ENCODE results near the gene CDKAL1.

Gene CDKAL1

DNA sequence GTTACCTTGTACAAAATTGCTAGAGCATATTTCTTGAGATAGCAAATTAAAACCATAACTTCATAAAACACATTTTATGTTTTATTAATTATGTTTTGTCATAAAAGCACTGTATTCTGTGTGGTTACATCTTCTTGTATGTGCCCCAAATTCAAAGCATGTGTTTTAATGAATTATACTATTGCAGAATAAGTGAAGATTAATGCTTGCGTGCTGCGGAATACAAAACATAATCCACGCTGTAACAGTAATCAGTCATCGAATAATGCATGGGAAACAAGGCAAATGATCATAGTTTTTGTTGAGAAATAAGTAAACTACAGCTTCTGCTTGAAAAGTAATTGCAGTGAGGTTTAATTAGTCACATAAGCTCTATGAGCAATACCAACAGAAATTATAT lies 600.1 kb downstream of the CDKAL1 start:
- Mint-ChIP-seq H3K4me1 (ENCODE audit: low read depth) (no peaks in the 10 kb centered on the region), H3K27me3 (no peaks in the 10 kb centered on the region), H3K9me3 (no peaks in the 10 kb centered on the region), H3K4me3 (no peak overlapping the region), H3K27ac (no peak overlapping the region), H3K36me3 (ENCODE audit: low read depth) (no peaks in the 10 kb centered on the region)
- intact Hi-C loops (cut with micrococcal nuclease): no loop called here

DNA sequence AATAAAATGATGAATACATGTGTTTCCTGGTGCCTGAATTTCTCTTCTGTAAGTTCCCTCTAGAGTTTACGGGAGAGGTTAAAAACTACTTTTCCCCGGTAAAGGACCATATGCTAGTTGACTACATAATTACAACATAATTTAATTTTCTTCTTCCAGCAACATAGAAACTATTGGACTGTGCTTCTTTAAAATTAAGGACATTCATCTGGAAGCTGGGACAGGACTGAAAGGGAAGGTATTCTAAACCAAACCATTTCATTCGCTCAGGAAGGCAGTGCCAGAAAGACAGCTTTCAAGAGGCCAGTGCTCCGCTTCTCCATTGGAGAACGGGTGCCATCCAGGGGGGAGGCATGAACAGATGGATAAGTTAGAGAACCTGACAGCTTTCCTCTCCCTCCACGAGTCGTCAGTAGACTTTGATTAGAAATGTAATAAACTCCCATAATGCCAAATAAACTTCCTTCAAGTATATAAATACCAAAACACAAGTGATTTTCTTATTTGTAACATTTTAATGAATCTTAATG lies 601.3 kb downstream of the CDKAL1 start:
- H3K9me3 Mint-ChIP-seq: no peaks in the 10 kb centered on the region
- no peak overlapping the region for H3K4me3 Mint-ChIP-seq
- intact Hi-C loops (cut with micrococcal nuclease): no loop called here
- no peaks in the 10 kb centered on the region for H3K4me1 Mint-ChIP-seq (ENCODE audit: low read depth)
- H3K36me3 Mint-ChIP-seq (ENCODE audit: low read depth): peaks cover 2% of the 10 kb centered on the region
- no peak overlapping the region for H3K27ac Mint-ChIP-seq
- no peaks in the 10 kb centered on the region for H3K27me3 Mint-ChIP-seq

DNA sequence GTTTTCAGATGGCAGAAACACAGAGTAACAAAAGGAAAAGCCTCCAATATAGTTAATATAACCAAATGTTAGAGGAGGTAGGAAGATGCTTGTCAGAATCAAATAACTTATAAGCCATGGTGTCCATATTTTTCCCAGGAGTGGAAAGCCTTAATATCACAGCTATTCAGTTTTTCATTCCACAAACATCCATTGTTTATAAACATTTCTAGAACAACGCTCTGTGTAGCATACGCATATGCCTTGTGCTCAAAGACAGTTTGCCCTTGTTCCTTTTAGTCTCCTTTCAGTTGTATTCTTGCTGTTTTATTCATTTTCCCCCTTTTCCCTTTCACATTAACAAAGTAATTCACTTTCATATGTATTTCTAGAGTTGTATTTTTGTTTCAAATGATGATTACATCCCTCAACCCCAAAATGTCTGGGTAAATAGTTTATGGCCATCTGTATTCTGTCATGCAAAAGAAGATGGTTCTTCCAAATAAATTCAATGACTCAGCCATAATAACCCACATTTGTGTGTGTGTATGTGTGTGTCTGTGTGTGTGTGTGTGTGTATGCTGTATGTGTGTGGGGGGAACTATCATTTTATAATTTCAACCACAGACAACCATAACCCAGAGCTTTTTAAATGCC lies 603.6 kb downstream of the CDKAL1 start:
- no peaks in the 10 kb centered on the region for H3K4me1 Mint-ChIP-seq (ENCODE audit: low read depth)
- no peak overlapping the region for H3K4me3 Mint-ChIP-seq
- no peaks in the 10 kb centered on the region for H3K9me3 Mint-ChIP-seq
- intact Hi-C loops (cut with micrococcal nuclease): no loop called here
- H3K36me3 Mint-ChIP-seq (ENCODE audit: low read depth): peaks cover 7% of the 10 kb centered on the region
- no peaks in the 10 kb centered on the region for H3K27me3 Mint-ChIP-seq
- no peak overlapping the region for H3K27ac Mint-ChIP-seq

DNA sequence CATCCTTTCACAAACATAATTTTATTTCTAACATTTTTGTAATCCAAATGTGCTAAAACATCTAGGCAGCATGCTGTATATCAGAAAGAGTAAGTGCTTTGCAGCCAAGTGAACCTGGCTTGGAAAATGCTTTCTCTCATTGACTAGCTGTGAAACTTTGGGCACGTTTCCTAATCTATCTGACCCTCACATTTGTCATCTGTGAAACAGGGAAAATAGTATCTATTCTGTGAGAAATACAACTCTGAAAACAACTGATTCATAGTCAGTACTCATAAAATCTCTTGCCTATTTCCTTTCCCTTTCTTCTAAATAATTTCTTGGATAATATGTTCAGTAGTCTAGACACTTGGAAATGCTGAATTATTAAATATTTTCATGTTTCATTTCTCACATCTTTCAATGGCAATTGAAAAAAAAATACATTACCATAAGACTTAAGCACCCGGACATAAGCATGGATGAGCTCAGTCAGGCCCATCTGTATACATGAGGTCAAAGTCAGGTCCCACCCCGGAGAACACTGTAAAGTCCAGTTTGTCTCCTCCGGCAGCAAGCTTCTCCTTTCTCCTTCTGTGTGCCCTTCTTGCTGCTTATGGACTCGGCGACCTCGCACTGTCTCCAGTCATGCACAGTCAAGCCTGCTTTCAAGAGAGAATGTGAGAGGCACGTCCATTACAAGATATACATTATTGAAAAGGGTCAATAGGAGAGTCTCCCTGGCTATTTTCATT lies 604.2 kb downstream of the CDKAL1 start:
- Mint-ChIP-seq H3K4me1 (ENCODE audit: low read depth) (no peaks in the 10 kb centered on the region), H3K9me3 (no peaks in the 10 kb centered on the region), H3K27ac (no peak overlapping the region), H3K27me3 (no peaks in the 10 kb centered on the region), H3K4me3 (no peak overlapping the region), H3K36me3 (ENCODE audit: low read depth) (peaks cover 7% of the 10 kb centered on the region)
- intact Hi-C loops (cut with micrococcal nuclease): no loop called here

DNA sequence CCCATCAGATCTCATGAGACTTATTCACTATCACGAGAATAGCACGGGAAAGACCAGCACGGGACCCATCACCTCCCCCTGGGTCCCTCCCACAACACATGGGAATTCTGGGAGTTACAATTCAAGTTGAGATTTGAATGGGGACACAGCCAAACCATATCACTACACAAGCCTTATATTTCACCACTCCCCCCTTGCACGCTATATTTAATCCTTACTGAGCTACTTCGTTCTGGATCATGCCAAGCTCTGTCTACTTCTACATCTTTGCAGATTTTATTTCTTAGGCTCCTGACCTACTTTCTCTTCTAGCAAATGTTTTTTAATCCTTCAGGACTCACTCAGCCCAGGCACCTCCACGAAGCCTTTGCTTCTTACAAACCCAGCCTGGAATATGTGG lies 606.7 kb downstream of the CDKAL1 start:
- intact Hi-C loops (cut with micrococcal nuclease): no loop called here
- no peaks in the 10 kb centered on the region for H3K4me1 Mint-ChIP-seq (ENCODE audit: low read depth)
- no peaks in the 10 kb centered on the region for H3K27me3 Mint-ChIP-seq
- no peaks in the 10 kb centered on the region for H3K9me3 Mint-ChIP-seq
- H3K27ac Mint-ChIP-seq: no peak overlapping the region
- H3K4me3 Mint-ChIP-seq: no peak overlapping the region
- peaks cover 7% of the 10 kb centered on the region for H3K36me3 Mint-ChIP-seq (ENCODE audit: low read depth)

- Mint-ChIP-seq H3K36me3 (ENCODE audit: low read depth) (peaks cover 7% of the 10 kb centered on the region), H3K4me3 (no peak overlapping the region), H3K27me3 (no peaks in the 10 kb centered on the region), H3K9me3 (no peaks in the 10 kb centered on the region), H3K27ac (no peak overlapping the region), H3K4me1 (ENCODE audit: low read depth) (no peaks in the 10 kb centered on the region)
- intact Hi-C loops (cut with micrococcal nuclease): no loop called here
Observed at GRCh38 chr6:21141616-21142303, 607.5 kb downstream of the CDKAL1 start.

GRCh38 chr6:21142741-21143140 lies 608.5 kb downstream of the CDKAL1 start:
- Mint-ChIP-seq H3K27ac (no peak overlapping the region), H3K9me3 (no peaks in the 10 kb centered on the region), H3K4me3 (no peak overlapping the region), H3K27me3 (no peaks in the 10 kb centered on the region), H3K4me1 (ENCODE audit: low read depth) (no peaks in the 10 kb centered on the region), H3K36me3 (ENCODE audit: low read depth) (peaks cover 7% of the 10 kb centered on the region)
- intact Hi-C loops (cut with micrococcal nuclease): no loop called here

- intact Hi-C loops (cut with micrococcal nuclease): no loop called here
- no peak overlapping the region for H3K4me3 Mint-ChIP-seq
- no peaks in the 10 kb centered on the region for H3K27me3 Mint-ChIP-seq
- no peak overlapping the region for H3K27ac Mint-ChIP-seq
- no peaks in the 10 kb centered on the region for H3K9me3 Mint-ChIP-seq
- H3K4me1 Mint-ChIP-seq (ENCODE audit: low read depth): no peaks in the 10 kb centered on the region
- peaks cover 7% of the 10 kb centered on the region for H3K36me3 Mint-ChIP-seq (ENCODE audit: low read depth)
Observed at GRCh38 chr6:21143645-21144044, 609.4 kb downstream of the CDKAL1 start.

- Mint-ChIP-seq H3K27ac (no peak overlapping the region), H3K4me3 (no peak overlapping the region), H3K36me3 (ENCODE audit: low read depth) (peaks cover 7% of the 10 kb centered on the region), H3K9me3 (no peaks in the 10 kb centered on the region), H3K4me1 (ENCODE audit: low read depth) (no peaks in the 10 kb centered on the region), H3K27me3 (no peaks in the 10 kb centered on the region)
- intact Hi-C loops (cut with micrococcal nuclease): no loop called here
Observed at GRCh38 chr6:21144928-21145327, 610.7 kb downstream of the CDKAL1 start.

DNA sequence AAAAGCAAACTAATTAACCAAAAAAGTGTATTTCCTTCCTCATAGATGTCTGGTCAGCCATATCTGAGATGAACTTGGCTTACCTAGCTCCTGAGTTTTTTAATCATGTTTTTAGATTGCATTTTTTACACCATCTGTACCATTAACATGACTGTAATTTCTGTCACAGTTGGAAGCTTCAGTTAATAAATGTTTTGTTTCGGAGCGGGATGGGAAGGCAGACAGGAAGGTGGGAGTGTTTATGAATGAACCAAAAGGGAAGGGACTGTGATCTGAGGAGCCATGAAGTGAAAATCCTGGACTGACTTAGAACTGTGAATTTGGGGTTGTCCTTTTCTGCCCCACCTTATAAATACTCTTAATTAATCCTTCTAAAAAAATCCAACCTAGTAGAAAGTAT lies 613.7 kb downstream of the CDKAL1 start:
- Mint-ChIP-seq H3K4me1 (ENCODE audit: low read depth) (no peaks in the 10 kb centered on the region), H3K36me3 (ENCODE audit: low read depth) (no peaks in the 10 kb centered on the region), H3K4me3 (no peak overlapping the region), H3K9me3 (no peaks in the 10 kb centered on the region), H3K27me3 (no peaks in the 10 kb centered on the region), H3K27ac (no peak overlapping the region)
- intact Hi-C loops (cut with micrococcal nuclease): no loop called here

GRCh38 chr6:21149470-21149869 lies 615.2 kb downstream of the CDKAL1 start:
- Mint-ChIP-seq H3K4me3 (no peak overlapping the region), H3K9me3 (no peaks in the 10 kb centered on the region), H3K36me3 (ENCODE audit: low read depth) (no peaks in the 10 kb centered on the region), H3K27ac (no peak overlapping the region), H3K4me1 (ENCODE audit: low read depth) (no peaks in the 10 kb centered on the region), H3K27me3 (no peaks in the 10 kb centered on the region)
- intact Hi-C loops (cut with micrococcal nuclease): no loop called here

- intact Hi-C loops (cut with micrococcal nuclease): no loop called here
- no peaks in the 10 kb centered on the region for H3K36me3 Mint-ChIP-seq (ENCODE audit: low read depth)
- no peak overlapping the region for H3K4me3 Mint-ChIP-seq
- H3K9me3 Mint-ChIP-seq: no peaks in the 10 kb centered on the region
- no peak overlapping the region for H3K27ac Mint-ChIP-seq
- H3K4me1 Mint-ChIP-seq (ENCODE audit: low read depth): no peaks in the 10 kb centered on the region
- no peaks in the 10 kb centered on the region for H3K27me3 Mint-ChIP-seq
Observed at GRCh38 chr6:21150667-21151066, 616.4 kb downstream of the CDKAL1 start.

GRCh38 chr6:21151119-21151518 lies 616.9 kb downstream of the CDKAL1 start:
- intact Hi-C loops (cut with micrococcal nuclease): no loop called here
- Mint-ChIP-seq H3K9me3 (no peaks in the 10 kb centered on the region), H3K36me3 (ENCODE audit: low read depth) (no peaks in the 10 kb centered on the region), H3K27me3 (no peaks in the 10 kb centered on the region), H3K4me3 (no peak overlapping the region), H3K27ac (no peak overlapping the region), H3K4me1 (ENCODE audit: low read depth) (no peaks in the 10 kb centered on the region)

DNA sequence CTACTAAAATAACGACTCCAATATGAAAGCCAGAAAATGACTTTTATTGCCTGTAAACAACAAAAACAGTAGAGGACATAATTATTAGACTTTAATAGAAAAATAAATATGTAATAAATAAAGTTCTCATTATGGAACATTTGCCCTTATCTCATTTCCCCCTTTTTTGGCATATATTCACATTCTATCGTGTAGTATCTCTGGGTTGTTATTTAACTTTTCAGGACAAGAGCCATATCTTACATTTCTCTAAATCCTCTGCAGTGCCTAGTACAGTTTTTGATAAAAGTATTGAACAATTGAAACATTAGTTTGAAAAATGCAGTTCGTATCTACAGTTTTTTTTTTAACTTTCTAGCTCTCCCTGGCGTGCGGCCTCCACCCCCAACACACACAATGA lies 617.3 kb downstream of the CDKAL1 start:
- H3K4me1 Mint-ChIP-seq (ENCODE audit: low read depth): no peaks in the 10 kb centered on the region
- no peaks in the 10 kb centered on the region for H3K9me3 Mint-ChIP-seq
- H3K4me3 Mint-ChIP-seq: no peak overlapping the region
- H3K36me3 Mint-ChIP-seq (ENCODE audit: low read depth): no peaks in the 10 kb centered on the region
- H3K27ac Mint-ChIP-seq: no peak overlapping the region
- no peaks in the 10 kb centered on the region for H3K27me3 Mint-ChIP-seq
- intact Hi-C loops (cut with micrococcal nuclease): no loop called here

All from dendritic cell treated with granulocyte-macrophage colony-stimulating factor and Interleukin-4, amounts not matched to agents 40 ng/mL and 50 ng/mL, for 4 days (primary cell).